Measurements from ENCODE around the gene NXT2.
"Not testable (repeated sequence)": the region's sequence is repeated elsewhere in the genome, so short reads cannot be mapped to it uniquely, and the experiment has no call there.

The NXT2 gene

GRCh38 chrX:109536439-109537323, at the start of gene NXT2:
Gene NXT2 (plus strand): TSS chrX:109536844. CDS start chrX:109537007, 163 bp downstream.
- peak; percentile 76 for DNase-seq

DNA sequence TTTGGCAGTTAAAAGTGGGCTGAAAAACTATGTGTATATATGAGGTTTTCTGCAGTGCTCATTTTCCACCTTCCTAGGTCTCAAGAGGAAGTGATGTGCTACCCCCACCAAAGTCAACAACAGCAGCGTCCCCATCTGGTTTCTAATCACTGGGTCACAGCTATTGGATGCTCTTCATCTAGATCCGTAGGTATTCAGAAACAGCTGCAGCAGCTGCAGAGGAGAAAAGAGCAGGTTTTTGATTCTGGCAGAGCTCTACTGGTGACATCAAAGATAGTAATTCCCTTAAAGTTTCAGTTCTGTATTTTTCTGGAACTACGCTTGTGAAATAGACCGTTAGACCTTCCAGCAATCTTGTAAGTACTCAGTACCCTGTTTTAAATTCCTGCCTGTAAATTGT, 49.0 kb upstream of the NXT2 start:
- DNase-seq = no peak

DNA sequence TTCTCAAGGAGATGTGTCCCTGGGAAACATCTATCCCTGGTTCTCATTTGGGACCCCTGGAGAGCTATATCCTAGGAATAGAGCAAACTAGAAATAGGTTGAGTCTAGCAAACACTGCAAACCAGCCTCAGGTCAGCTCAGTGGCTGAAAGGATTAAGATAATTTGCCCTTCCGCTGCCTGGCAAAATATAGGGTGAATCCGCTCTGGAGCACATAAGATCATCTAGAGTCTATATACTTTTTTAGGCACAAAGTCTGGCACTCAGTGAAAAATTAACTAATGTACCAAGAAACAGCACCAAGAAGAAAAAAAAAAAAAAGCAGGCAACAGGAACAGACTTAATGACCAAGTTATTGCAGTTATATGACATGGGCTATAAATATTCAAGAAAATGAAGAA, 47.5 kb upstream of the NXT2 start:
- no peak for DNase-seq

DNA sequence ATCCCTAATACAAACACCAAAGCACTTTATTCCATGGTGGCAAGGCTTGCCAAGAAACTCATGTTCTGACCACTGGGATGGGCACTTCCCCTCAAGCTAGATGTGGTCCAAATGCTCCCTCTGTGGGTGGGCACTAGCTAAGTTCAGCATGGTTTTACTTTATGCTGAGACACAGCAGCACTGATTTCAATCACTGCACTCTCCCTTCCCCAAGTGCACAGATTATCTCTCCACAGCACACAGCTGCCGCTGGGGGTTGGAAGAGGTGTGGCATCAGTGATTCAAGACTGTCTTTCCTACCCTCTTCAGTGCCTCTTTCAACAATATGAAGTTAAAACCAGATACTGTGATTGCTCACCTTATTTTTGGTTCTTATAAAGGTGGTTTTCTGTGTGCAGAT, 38.2 kb upstream of the NXT2 start:
- DNase-seq = no peak

- no peak for DNase-seq
Observed at GRCh38 chrX:109501176-109501575, 35.5 kb upstream of the NXT2 start.

DNA sequence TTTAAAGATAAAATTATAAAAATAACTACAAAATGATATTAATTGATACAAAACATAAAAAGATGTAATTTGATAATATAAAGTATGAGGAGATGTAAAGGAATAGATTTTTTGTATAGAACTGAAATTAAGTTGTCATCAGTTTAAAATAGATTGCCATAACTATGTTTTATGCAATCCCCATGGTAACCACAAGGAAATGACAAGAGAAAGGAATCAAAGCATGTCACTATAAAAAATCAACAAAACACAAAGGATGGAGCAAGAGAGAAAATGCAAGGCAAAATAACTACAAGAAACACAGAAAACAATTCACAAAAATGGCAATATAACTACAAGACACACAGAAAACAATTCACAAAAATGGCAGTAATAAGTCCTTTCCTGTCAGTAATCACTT, 27.7 kb upstream of the NXT2 start:
- no peak for DNase-seq

- no peak for DNase-seq
Observed at GRCh38 chrX:109511113-109511512, 25.5 kb upstream of the NXT2 start.

GRCh38 chrX:109519001-109519400, 17.6 kb upstream of the NXT2 start:
- no peak for DNase-seq

DNA sequence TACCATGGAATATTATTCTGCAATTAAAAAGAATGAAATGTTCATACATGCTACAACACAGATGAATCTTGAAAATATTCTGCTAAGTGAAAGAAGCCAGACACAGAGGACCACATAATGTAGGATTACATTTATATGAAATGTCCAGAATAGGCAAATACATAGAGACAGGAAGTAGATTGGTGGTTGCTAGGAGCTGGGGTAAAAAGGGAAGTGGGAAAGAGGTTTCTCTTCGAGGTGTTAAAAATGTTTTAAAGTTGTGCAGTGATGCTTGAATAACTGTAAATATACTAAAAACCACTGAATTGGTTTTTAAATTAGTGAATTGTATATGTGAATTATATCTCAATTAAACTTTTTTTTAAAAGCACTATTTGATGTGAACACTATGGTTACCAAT, 3.6 kb upstream of the NXT2 start:
- no peak for DNase-seq

DNA sequence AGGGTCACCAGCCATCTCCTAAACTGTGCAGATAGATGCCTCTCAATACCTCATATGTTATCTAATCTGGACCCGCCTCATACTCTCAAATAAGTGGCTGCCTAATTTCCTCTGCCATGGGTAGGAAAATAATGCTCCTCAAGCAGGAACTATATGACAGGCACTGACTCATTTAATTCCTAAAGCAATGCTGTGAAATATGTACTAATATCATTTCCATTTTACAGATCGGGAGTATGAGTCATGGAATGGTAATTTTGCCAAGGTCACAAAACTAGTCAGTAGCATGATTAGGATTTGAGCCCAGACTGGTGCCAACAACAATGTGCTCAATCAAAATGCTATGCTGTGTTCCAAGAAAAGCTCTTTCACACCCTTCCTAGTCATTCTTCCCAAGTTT, 3.0 kb upstream of the NXT2 start:
- DNase-seq = peak; percentile 43

DNA sequence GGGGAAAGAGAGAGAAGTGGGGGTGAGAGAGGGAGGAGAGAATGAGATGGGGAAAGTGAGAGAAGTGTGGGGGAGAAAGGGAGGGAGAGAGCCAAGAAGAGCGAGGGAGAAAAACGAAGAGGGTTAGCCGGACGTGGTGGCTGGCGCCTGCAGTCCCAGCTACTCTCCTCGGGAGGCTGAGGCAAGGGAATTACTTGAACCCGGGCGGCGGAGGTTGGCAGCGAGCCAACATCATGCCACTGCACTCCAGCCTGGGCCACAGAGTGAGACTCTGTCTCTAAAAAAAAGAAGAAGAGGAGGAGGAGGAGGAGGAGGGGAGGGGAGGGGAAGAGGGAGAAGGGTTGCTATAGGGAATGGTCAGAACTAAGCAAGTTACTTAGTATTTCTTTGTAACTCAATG, 1.7 kb upstream of the NXT2 start:
- no peak for DNase-seq

DNA sequence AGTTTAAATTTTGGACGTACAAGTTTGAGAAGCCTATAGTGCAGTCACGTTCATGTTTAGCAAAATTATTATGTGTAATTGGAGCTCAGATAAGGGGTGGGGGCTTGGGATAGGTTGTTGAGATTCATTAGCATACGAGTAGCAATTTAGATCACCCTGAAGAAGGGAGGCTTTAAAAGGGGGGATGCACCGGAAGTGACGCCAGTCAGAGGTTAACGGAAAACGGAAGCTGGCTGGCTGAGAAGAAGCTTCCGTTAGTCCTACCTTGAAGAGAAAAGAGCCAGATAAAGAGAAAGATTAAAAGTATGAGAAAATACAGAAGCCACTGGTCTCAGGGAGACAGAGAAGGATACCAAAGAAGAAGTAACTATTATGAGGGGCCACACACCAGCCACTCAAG, 1.1 kb upstream of the NXT2 start:
- DNase-seq = no peak

- peak; percentile 29 for DNase-seq
Observed at GRCh38 chrX:109537324-109537665, 651 bp downstream of the NXT2 start.

DNA sequence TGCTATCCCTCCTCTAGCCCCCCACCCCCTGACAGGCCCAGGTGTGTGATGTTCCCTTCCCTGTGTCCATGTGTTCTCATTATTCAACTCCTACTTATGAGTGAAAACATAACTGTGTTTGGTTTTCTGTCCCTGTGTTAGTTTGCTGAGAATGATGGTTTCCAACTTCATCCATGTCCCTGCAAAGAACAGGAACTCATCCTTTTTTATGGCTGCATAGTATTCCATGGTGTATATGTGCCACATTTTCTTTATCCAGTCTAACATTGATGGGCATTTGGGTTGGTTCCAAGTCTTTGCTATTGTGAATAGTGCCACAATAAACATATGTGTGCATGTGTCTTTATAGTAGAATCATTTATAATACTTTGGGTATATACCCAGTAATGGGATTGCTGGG, 2.4 kb downstream of the NXT2 start:
- DNase-seq = not testable (repeated sequence)

GRCh38 chrX:109553862-109554261, 17.2 kb downstream of the NXT2 start:
- DNase-seq = no peak

DNA sequence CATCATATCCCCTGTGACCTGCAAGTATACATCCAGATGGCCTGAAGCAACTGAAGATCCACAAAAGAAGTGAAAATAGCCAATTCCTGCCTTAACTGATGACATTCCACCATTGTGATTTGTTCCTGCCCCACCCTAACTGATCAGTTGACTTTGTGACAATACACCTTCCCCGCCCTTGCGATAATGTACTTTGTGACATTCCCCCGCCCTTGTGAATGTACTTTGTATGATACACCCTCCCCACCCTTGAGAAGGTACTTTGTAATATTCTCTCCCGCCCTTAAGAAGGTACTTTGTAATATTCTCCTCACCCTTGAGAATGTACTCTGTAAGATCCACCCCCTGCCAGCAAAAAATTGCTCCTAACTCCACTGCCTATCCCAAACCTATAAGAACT, 39.4 kb downstream of the NXT2 start:
- not testable (repeated sequence) for DNase-seq

DNA sequence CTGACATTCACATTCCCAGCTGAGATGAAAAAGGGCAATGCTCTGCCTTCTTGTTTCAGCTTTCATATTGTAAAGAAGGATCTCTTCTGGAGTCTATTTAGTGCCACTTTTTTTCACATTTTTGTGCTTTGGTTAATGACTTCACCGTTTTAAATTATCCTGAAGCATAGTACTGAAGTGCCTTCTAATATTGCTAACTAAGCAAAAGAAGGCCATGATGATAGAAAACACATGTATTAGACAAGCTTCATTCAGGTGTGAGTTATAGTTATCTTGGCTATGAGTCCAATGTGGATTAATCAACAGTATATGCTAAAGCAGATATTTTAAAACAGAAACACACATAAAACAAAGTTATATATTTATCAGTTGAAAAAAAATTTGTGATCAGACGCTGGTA, 40.4 kb downstream of the NXT2 start:
- DNase-seq = no peak

- no peak for DNase-seq
Observed at GRCh38 chrX:109578916-109579315, 42.3 kb downstream of the NXT2 start.

- no peak for DNase-seq
Observed at GRCh38 chrX:109585488-109585887, 48.8 kb downstream of the NXT2 start.

- no peak for DNase-seq
Observed at GRCh38 chrX:109590176-109590575, 53.5 kb downstream of the NXT2 start.

All from NCI-H226 (cell line).